Calu3 (cell line): ENCODE results near the gene KCTD21. TPM values are rescaled to one million over a fixed set of nuclear protein-coding genes. Genes with fewer than 3 reads are reported as not detected.
"Not testable (repeated sequence)": the region's sequence is repeated elsewhere in the genome, so short reads cannot be mapped to it uniquely, and the experiment has no call there.

Experiments used
- BruUV-seq: library from RNA; stranded (reverse); fragments of 400-500 nt; replicated peaks from 2 replicates; lab custom pipeline; 2021; lab: Mats Ljungman, UMichigan
- CTCF ChIA-PET: fragments of 300-600 bp; sonication (Branson Sonifier 250); formaldehyde crosslinking; loops from one replicate; lab custom pipeline; 2022; ENCODE audit warnings: antibody characterized with exemption; lab: Charles Lee
- DNase-seq: peaks from one replicate; pipeline ENCODE4 v3.0.0; 2022
- H3K27ac Mint-ChIP-seq: one replicate; pipeline ENCODE4 v1.8.0; 2022; ENCODE audit warnings: mixed read lengths; ENCODE audit not compliant: unreplicated experiment
- H3K27me3 Mint-ChIP-seq: one replicate; pipeline ENCODE4 v1.8.0; 2022; ENCODE audit warnings: mixed read lengths; ENCODE audit not compliant: unreplicated experiment
- H3K36me3 Mint-ChIP-seq: one replicate; pipeline ENCODE4 v1.8.0; 2022; ENCODE audit warnings: mild to moderate bottlenecking, moderate library complexity, mixed read lengths; ENCODE audit not compliant: insufficient read depth, unreplicated experiment
- H3K4me1 Mint-ChIP-seq: one replicate; pipeline ENCODE4 v1.8.0; 2022; ENCODE audit warnings: mild to moderate bottlenecking, low read depth, mixed read lengths; ENCODE audit not compliant: unreplicated experiment
- H3K4me3 Mint-ChIP-seq: one replicate; pipeline ENCODE4 v1.8.0; 2022; ENCODE audit warnings: mild to moderate bottlenecking, low read depth, moderate library complexity, mixed read lengths; ENCODE audit not compliant: unreplicated experiment
- H3K9me3 Mint-ChIP-seq: one replicate; pipeline ENCODE4 v1.8.0; 2022; ENCODE audit warnings: low read depth, mixed read lengths; ENCODE audit not compliant: unreplicated experiment
- intact Hi-C: fragments of 100-400 bp; cut with micrococcal nuclease; formaldehyde crosslinking; loops from one replicate; pipeline ENCODE4 v1.10.0; 2022; ENCODE audit not compliant: unreplicated experiment
- total RNA-seq: library from RNA; stranded (reverse); gene quantifications from 2 replicates; pipeline ENCODE4 v1.2.3, GENCODE V29; 2022
- TF ChIP-seq, protein P1 (sequence below): fragments of 200-600 bp; IDR thresholded peaks from one replicate; pipeline ENCODE4 v1.8.0; 2022; ENCODE audit warnings: antibody characterized with exemption; ENCODE audit not compliant: unreplicated experiment

The KCTD21 gene
- total RNA-seq, 1 experiment from 2014 or later, result 8.5 TPM

DNA sequence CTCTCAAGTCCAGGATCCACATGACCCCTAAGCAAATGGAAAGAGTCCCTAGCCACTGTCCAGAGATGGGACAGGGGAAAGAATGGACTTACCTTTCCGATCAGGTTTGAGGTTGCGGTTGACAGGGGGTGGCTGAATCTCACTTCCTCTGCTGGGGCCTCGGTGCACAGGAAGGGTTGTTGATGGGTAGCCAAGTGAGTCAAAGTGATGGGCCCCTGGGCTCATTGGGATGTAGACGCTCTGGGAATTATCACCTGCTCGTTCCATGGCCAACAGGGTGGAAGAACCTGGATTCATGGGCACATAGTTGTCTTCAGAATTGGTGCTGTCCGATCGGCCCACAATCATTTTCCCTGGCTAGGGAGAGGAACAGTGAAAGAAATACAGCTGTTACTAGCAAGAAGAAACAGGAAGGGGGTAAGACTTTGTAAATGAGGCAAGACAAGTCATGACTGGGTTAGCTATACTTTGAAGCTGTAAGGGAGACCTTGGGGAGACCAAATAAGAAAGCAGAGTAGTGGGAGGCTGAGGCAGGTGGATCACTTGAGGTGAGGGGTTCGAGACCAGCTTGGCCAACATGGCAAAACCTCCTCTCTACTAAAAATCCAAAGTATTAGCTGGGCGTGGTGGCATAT, 35.0 kb upstream of the KCTD21 start:
- peaks cover 16% of the 10 kb centered on the region for H3K36me3 Mint-ChIP-seq
- H3K9me3 Mint-ChIP-seq, result no peaks in the 10 kb centered on the region
- no peak for DNase-seq
- no peaks in the 10 kb centered on the region for H3K4me1 Mint-ChIP-seq
- no peak overlapping the region for H3K27ac Mint-ChIP-seq
- H3K4me3 Mint-ChIP-seq, result no peak overlapping the region
- H3K27me3 Mint-ChIP-seq, result no peaks in the 10 kb centered on the region
- intact Hi-C loops, result no loop called here
- TF ChIP-seq, protein P1, sequence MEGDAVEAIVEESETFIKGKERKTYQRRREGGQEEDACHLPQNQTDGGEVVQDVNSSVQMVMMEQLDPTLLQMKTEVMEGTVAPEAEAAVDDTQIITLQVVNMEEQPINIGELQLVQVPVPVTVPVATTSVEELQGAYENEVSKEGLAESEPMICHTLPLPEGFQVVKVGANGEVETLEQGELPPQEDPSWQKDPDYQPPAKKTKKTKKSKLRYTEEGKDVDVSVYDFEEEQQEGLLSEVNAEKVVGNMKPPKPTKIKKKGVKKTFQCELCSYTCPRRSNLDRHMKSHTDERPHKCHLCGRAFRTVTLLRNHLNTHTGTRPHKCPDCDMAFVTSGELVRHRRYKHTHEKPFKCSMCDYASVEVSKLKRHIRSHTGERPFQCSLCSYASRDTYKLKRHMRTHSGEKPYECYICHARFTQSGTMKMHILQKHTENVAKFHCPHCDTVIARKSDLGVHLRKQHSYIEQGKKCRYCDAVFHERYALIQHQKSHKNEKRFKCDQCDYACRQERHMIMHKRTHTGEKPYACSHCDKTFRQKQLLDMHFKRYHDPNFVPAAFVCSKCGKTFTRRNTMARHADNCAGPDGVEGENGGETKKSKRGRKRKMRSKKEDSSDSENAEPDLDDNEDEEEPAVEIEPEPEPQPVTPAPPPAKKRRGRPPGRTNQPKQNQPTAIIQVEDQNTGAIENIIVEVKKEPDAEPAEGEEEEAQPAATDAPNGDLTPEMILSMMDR, result no peak
- CTCF ChIA-PET, result no interaction called here
- BruUV-seq, result no TSS peak

DNA sequence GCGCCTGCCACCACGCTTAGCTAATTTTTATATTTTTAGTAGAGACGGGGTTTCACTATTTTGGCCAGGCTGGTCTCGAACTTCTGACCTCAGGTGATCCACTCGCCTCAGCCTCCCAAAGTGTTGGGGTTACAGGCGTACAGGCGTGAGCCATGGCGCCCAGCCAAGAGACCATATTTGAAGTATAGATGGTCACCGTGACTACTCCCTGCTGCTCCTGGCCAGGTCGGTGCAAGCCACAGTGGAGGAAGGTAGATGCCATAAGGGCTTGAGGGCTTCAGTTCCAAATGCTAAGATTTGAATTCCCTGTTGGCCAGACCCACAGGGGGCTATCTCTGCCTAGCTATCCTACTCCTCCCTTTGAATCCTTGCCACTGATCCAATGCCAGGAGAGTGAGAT, 34.3 kb upstream of the KCTD21 start:
- BruUV-seq, result not testable (repeated sequence)

DNA sequence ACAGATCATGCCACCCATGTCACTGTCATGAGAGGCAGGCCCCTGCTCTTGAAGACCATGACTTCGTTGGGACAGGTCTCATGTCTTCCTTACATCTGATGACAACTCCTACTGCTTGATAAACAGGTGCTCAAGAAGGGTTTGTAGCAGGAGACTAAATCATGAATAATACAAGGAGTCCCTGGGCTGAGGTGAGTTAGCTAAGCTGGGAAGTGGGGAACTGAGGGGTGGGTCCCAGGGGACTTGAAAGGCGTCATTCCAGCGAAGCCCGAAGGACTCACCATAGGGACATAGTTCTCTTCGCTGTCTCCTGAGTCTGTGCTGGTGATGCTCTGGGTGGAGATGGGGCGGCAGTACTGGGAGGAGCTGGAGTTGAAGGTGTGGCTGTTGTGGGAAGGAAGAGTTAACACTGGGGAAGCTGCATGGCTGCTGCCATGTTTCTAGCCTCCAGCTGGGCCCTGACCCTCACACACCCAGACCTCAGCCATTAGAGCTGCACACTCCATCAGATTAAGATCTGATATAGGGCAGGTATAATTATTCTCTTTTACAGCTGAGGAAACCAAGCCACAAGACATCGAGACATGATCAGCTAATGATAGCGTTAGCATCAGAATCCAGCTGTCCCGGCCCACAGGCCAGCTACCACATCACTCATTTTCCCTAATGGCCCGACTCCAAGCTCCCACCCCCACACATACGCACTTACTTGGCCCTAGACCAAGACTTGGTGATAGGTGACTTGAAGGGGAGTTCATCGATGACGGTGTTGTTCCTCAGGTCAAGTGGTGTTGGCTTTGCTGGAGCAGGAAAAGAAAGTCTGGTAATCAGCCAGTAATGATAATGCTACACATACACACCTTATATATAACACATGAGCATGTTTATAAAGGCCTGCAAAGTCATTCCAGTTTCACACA, 33.2 kb upstream of the KCTD21 start:
- no peak for DNase-seq
- TF ChIP-seq, protein P1, result no peak
- intact Hi-C loops, result no loop called here
- Mint-ChIP-seq H3K4me3 (no peak overlapping the region), H3K9me3 (no peaks in the 10 kb centered on the region), H3K27ac (no peak overlapping the region), H3K4me1 (peaks cover 7% of the 10 kb centered on the region), H3K36me3 (peaks cover 16% of the 10 kb centered on the region), H3K27me3 (no peaks in the 10 kb centered on the region)
- BruUV-seq, result no TSS peak
- CTCF ChIA-PET, result no interaction called here

More for the DNA sequence above, 34.3 kb upstream of the KCTD21 start:
- H3K4me1 Mint-ChIP-seq, intact Hi-C loops, H3K27me3 Mint-ChIP-seq, H3K27ac Mint-ChIP-seq, DNase-seq, H3K9me3 Mint-ChIP-seq, H3K4me3 Mint-ChIP-seq: not testable (repeated sequence)
- peaks cover 16% of the 10 kb centered on the region for H3K36me3 Mint-ChIP-seq
- CTCF ChIA-PET, result interaction anchor here (0.6 kb wide), 1 partner anchor 22 kb away, joined by 4 read pairs; no protein-coding TSS in a partner anchor

DNA sequence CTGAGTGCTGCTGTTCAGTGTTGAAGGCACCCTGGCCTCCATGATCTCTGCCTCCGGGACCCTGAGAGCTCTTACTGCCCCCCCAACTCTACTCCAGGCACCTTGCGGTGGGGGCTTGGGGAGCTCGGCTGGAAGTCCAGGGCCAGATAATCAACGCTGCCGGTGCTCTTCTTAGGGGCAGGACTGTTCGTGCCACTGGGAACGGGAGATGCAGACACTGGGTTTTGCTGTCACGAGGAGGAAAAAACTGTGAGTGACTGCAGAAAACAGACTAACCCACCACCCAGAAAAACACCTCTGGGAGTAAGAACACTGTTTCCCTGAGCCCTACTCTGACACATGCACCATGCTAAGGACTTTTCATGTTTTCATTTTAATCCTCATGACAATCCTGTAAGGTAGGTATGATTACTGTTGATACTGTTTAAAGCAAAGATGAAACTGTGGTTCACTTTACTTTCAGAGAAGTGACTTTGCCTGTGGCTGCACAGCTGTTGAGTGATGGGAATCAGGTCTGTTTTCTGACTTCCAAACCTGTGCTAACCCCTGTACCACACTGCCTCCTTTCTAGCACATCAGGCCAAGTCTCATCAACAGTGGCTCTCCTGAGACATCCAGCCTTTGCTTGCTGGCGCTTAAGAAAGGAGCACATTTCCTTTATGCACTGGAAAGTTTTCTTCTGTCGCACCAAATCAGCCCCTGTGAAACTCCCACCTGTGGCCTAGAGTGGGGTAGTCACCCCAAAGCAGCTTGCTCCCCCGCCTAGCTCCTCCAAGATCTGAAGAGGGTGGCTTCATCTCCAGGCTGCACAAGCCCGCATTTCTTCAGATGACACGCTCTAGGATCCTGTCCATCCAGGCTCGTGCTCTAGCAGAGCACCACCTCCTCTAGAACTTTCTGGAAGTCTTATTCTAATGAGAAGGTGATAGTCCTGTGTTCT, 32.1 kb upstream of the KCTD21 start:
- H3K36me3 Mint-ChIP-seq, result peaks cover 15% of the 10 kb centered on the region
- CTCF ChIA-PET, result interaction anchor here (0.6 kb wide), 1 partner anchor 343 kb away, joined by 5 read pairs; no protein-coding TSS in a partner anchor
- no peak overlapping the region for H3K27ac Mint-ChIP-seq
- H3K27me3 Mint-ChIP-seq, result no peaks in the 10 kb centered on the region
- DNase-seq, result no peak
- no peaks in the 10 kb centered on the region for H3K9me3 Mint-ChIP-seq
- no TSS peak for BruUV-seq
- TF ChIP-seq, protein P1, result no peak
- H3K4me1 Mint-ChIP-seq, result peaks cover 8% of the 10 kb centered on the region
- intact Hi-C loops, result no loop called here
- no peak overlapping the region for H3K4me3 Mint-ChIP-seq
